WI38 (cell line): ENCODE results near the gene OR9Q1.

Experiments used
- H3K4me3 ChIP-seq: 2 replicates; pipeline ENCODE4 v1.5.1; 2011; ENCODE audit warnings: low read depth, mild to moderate bottlenecking, control low read depth, low read length
- CTCF ChIP-seq: IDR thresholded peaks from 2 replicates; pipeline ENCODE4 v1.5.1; 2012; ENCODE audit warnings: low read depth, mild to moderate bottlenecking, control low read depth, low read length

Gene OR9Q1

GRCh38 chr11:58030653-58031052 lies 7.0 kb downstream of the OR9Q1 start, which contains the start of gene OR6Q1:
Gene OR6Q1, plus strand, starts transcription at chr11:58030953. Its CDS starts 0 bp downstream, at chr11:58030953.
- no peak for TF ChIP-seq CTCF
- H3K4me3 ChIP-seq, result no peak within 1 kb of the TSS

- H3K4me3 ChIP-seq, result no peak overlapping the region
- no peak for TF ChIP-seq CTCF
Observed at GRCh38 chr11:58034471-58034870, 10.8 kb downstream of the OR9Q1 start.

- H3K4me3 ChIP-seq, result no peak overlapping the region
- TF ChIP-seq CTCF, result no peak
Observed at GRCh38 chr11:58039589-58039988, 15.9 kb downstream of the OR9Q1 start.

- no peak overlapping the region for H3K4me3 ChIP-seq
- no peak for TF ChIP-seq CTCF
Observed at GRCh38 chr11:58043379-58043778, 19.7 kb downstream of the OR9Q1 start.

GRCh38 chr11:58046231-58046630 lies 22.6 kb downstream of the OR9Q1 start:
- TF ChIP-seq CTCF, result no peak
- no peak overlapping the region for H3K4me3 ChIP-seq

GRCh38 chr11:58047818-58048217 lies 24.1 kb downstream of the OR9Q1 start:
- H3K4me3 ChIP-seq, result no peak overlapping the region
- TF ChIP-seq CTCF, result no peak

GRCh38 chr11:58055806-58056401 lies 32.2 kb downstream of the OR9Q1 start:
- TF ChIP-seq CTCF, result no peak

More at GRCh38 chr11:58055806-58056401, 32.2 kb downstream of the OR9Q1 start:
- no peak overlapping the region for H3K4me3 ChIP-seq
